ENCODE results near the gene SLC6A3.

- TF ChIP-seq CTCF (IDR thresholded peaks at IDR 0.05 in 8 of 11, conservative IDR thresholded peaks at IDR 0.05 in 3 of 11) (no peak), POLR2A (IDR thresholded peaks at IDR 0.05) (no peak)
Measured at GRCh38 chr5:1476967-1477310, 31.7 kb upstream of the SLC6A3 start.

All from spleen (tissue), 7 donors.